AG08395 (cell line): ENCODE measurements around the gene COL15A1.

Source experiments
- DNase-seq: peaks from one replicate; pipeline ENCODE4 v3.0.0; 2012; ENCODE audit warnings: mixed read lengths, low spot score

COL15A1 gene

GRCh38 chr9:98972716-98973115 lies 29.0 kb downstream of the COL15A1 start:
- no peak for DNase-seq

GRCh38 chr9:98973171-98973570 lies 29.5 kb downstream of the COL15A1 start:
- no peak for DNase-seq

- no peak for DNase-seq
Observed at GRCh38 chr9:98973576-98973975, 29.9 kb downstream of the COL15A1 start.

GRCh38 chr9:98974106-98974505 lies 30.4 kb downstream of the COL15A1 start:
- no peak for DNase-seq

GRCh38 chr9:98974554-98974953 lies 30.8 kb downstream of the COL15A1 start:
- no peak for DNase-seq

- peak; percentile 84 for DNase-seq
Observed at GRCh38 chr9:98974994-98975712, 31.4 kb downstream of the COL15A1 start.

GRCh38 chr9:98975838-98976237 lies 32.1 kb downstream of the COL15A1 start:
- no peak for DNase-seq

- no peak for DNase-seq
Observed at GRCh38 chr9:98977246-98977714, 33.6 kb downstream of the COL15A1 start.

- DNase-seq = no peak
Observed at GRCh38 chr9:98977813-98978212, 34.1 kb downstream of the COL15A1 start.

GRCh38 chr9:98978231-98978681 lies 34.5 kb downstream of the COL15A1 start:
- no peak for DNase-seq

- no peak for DNase-seq
Observed at GRCh38 chr9:98980291-98980690, 36.6 kb downstream of the COL15A1 start.

GRCh38 chr9:98983295-98984268 lies 39.9 kb downstream of the COL15A1 start:
- peak; percentile 82 for DNase-seq

GRCh38 chr9:98985596-98985995 lies 41.9 kb downstream of the COL15A1 start:
- no peak for DNase-seq

GRCh38 chr9:98986866-98987651 lies 43.4 kb downstream of the COL15A1 start:
- DNase-seq = no peak

GRCh38 chr9:98989036-98990000 lies 45.6 kb downstream of the COL15A1 start:
- peak; percentile 97 for DNase-seq

GRCh38 chr9:98990181-98990870 lies 46.6 kb downstream of the COL15A1 start:
- DNase-seq = no peak

- DNase-seq = no peak
Observed at GRCh38 chr9:98992107-98992884, 48.6 kb downstream of the COL15A1 start.

- no peak for DNase-seq
Observed at GRCh38 chr9:98992885-98993569, 49.3 kb downstream of the COL15A1 start.

- no peak for DNase-seq
Observed at GRCh38 chr9:98993570-98993945, 49.9 kb downstream of the COL15A1 start.
